Measurements from ENCODE around the gene GPHN. TPM values are rescaled to one million over a fixed set of nuclear protein-coding genes. Genes with fewer than 3 reads are reported as not detected.
A peak's percentile ranks its signal among the peaks of the same experiment; 100 is the strongest.

The GPHN gene
- total and polyA plus RNA-seq, 4 experiments from 2014 or later = 9.0 to 18.8 (median 14.9) TPM

GRCh38 chr14:67162385-67162784, 654.4 kb downstream of the GPHN start:
- no peaks in the 10 kb centered on the region for H3K27me3 ChIP-seq (ENCODE audit: insufficient read depth, low read length)
- Mint-ChIP-seq H3K9me3 (no peaks in the 10 kb centered on the region), H3K4me1 (no peaks in the 10 kb centered on the region), H3K27me3 (no peaks in the 10 kb centered on the region), H3K36me3 (peaks cover 0 to under 1% of the 10 kb centered on the region in 2 donors), H3K4me3 (no peak overlapping the region), H3K27ac (no peak overlapping the region)
- intact Hi-C loops (cut with micrococcal nuclease) = no loop called here
- ChIA-PET POLR2A (ENCODE audit: partially characterized antibody) (no interaction called here), CTCF (ENCODE audit: partially characterized antibody) (interaction anchor here (7.2 kb wide), 1 partner anchor 123 kb away, joined by 89 read pairs; no protein-coding TSS in a partner anchor)
- no peak for DNase-seq
- H3K27ac ChIP-seq (ENCODE audit: low read depth, low read length) = no peak overlapping the region
- H3K36me3 ChIP-seq (ENCODE audit: insufficient read depth, low read length) = no peaks in the 10 kb centered on the region
- no peak overlapping the region for H3K4me3 ChIP-seq (ENCODE audit: low read length in 2 of 2)
- no peaks in the 10 kb centered on the region for H3K9me3 ChIP-seq (ENCODE audit: control insufficient read depth in 1 of 2, low read length in 2 of 2)
- no peaks in the 10 kb centered on the region for H3K4me1 ChIP-seq (ENCODE audit: insufficient read depth, low read length)

GRCh38 chr14:67166450-67166853, 658.5 kb downstream of the GPHN start:
- H3K36me3 ChIP-seq (ENCODE audit: insufficient read depth, low read length) = no peaks in the 10 kb centered on the region
- Mint-ChIP-seq H3K9me3 (peaks cover 0 to 4% (median 1%) of the 10 kb centered on the region in 8 donors), H3K4me1 (no peaks in the 10 kb centered on the region), H3K27me3 (no peaks in the 10 kb centered on the region), H3K36me3 (peaks cover 8 to 28% of the 10 kb centered on the region in 2 donors), H3K4me3 (no peak overlapping the region), H3K27ac (no peak overlapping the region)
- ChIA-PET CTCF (ENCODE audit: partially characterized antibody) (interaction anchor here (0.8 to 7.2 kb wide), 4 partner anchors 98 to 168 kb away, joined by 3 to 89 read pairs (median 4); no protein-coding TSS in a partner anchor), POLR2A (ENCODE audit: partially characterized antibody) (no interaction called here)
- intact Hi-C loops (cut with micrococcal nuclease) = loop anchor here (1.0 kb wide), 1 partner anchor 120 kb away; no protein-coding TSS in a partner anchor
- DNase-seq = peak; percentile 21 to 39 (median 23)
- H3K4me3 ChIP-seq (ENCODE audit: low read length in 2 of 2) = no peak overlapping the region
- H3K27me3 ChIP-seq (ENCODE audit: insufficient read depth, low read length) = no peaks in the 10 kb centered on the region
- no peaks in the 10 kb centered on the region for H3K9me3 ChIP-seq (ENCODE audit: control insufficient read depth in 1 of 2, low read length in 2 of 2)
- H3K4me1 ChIP-seq (ENCODE audit: insufficient read depth, low read length) = no peaks in the 10 kb centered on the region
- H3K27ac ChIP-seq (ENCODE audit: low read depth, low read length) = no peak overlapping the region

GRCh38 chr14:67167420-67168109, 659.6 kb downstream of the GPHN start:
- intact Hi-C loops (cut with micrococcal nuclease) = no loop called here
- H3K9me3 ChIP-seq (ENCODE audit: control insufficient read depth in 1 of 2, low read length in 2 of 2) = peaks cover 0 to under 1% of the 10 kb centered on the region in 2 donors
- no peaks in the 10 kb centered on the region for H3K27me3 ChIP-seq (ENCODE audit: insufficient read depth, low read length)
- no peak for DNase-seq
- Mint-ChIP-seq H3K4me1 (no peaks in the 10 kb centered on the region), H3K27me3 (no peaks in the 10 kb centered on the region), H3K27ac (no peak overlapping the region), H3K36me3 (peaks cover 16 to 39% of the 10 kb centered on the region in 2 donors), H3K9me3 (peaks cover 0 to 15% (median 4%) of the 10 kb centered on the region in 8 donors), H3K4me3 (no peak overlapping the region)
- H3K27ac ChIP-seq (ENCODE audit: low read depth, low read length) = no peak overlapping the region
- H3K36me3 ChIP-seq (ENCODE audit: insufficient read depth, low read length) = no peaks in the 10 kb centered on the region
- no peaks in the 10 kb centered on the region for H3K4me1 ChIP-seq (ENCODE audit: insufficient read depth, low read length)
- CTCF ChIA-PET (ENCODE audit: partially characterized antibody) = interaction anchor here (1.7 to 7.2 kb wide), 2 partner anchors 117 to 166 kb away, joined by 4 to 89 read pairs; no protein-coding TSS in a partner anchor
- POLR2A ChIA-PET (ENCODE audit: partially characterized antibody) = no interaction called here
- H3K4me3 ChIP-seq (ENCODE audit: low read length in 2 of 2) = no peak overlapping the region

GRCh38 chr14:67168110-67168441, 660.1 kb downstream of the GPHN start:
- no peaks in the 10 kb centered on the region for H3K4me1 ChIP-seq (ENCODE audit: insufficient read depth, low read length)
- H3K9me3 ChIP-seq (ENCODE audit: control insufficient read depth in 1 of 2, low read length in 2 of 2) = peaks cover 0 to 6% of the 10 kb centered on the region in 2 donors
- Mint-ChIP-seq H3K9me3 (peaks cover 0 to 18% (median 7%) of the 10 kb centered on the region in 8 donors), H3K4me1 (no peaks in the 10 kb centered on the region), H3K36me3 (peaks cover 16 to 44% of the 10 kb centered on the region in 2 donors), H3K4me3 (no peak overlapping the region), H3K27me3 (no peaks in the 10 kb centered on the region), H3K27ac (no peak overlapping the region)
- H3K4me3 ChIP-seq (ENCODE audit: low read length in 2 of 2) = no peak overlapping the region
- H3K36me3 ChIP-seq (ENCODE audit: insufficient read depth, low read length) = no peaks in the 10 kb centered on the region
- DNase-seq = no peak
- ChIA-PET CTCF (ENCODE audit: partially characterized antibody) (interaction anchor here (7.2 kb wide), 1 partner anchor 117 kb away, joined by 89 read pairs; no protein-coding TSS in a partner anchor), POLR2A (ENCODE audit: partially characterized antibody) (no interaction called here)
- H3K27ac ChIP-seq (ENCODE audit: low read depth, low read length) = no peak overlapping the region
- intact Hi-C loops (cut with micrococcal nuclease) = no loop called here
- no peaks in the 10 kb centered on the region for H3K27me3 ChIP-seq (ENCODE audit: insufficient read depth, low read length)

GRCh38 chr14:67170660-67171059, 662.7 kb downstream of the GPHN start:
- H3K36me3 Mint-ChIP-seq = peaks cover 26 to 63% of the 10 kb centered on the region in 2 donors
- H3K4me1 ChIP-seq (ENCODE audit: insufficient read depth, low read length) = no peaks in the 10 kb centered on the region
- DNase-seq = no peak
- no peaks in the 10 kb centered on the region for H3K36me3 ChIP-seq (ENCODE audit: insufficient read depth, low read length)
- CTCF ChIA-PET (ENCODE audit: partially characterized antibody) = interaction anchor here (1.7 kb wide), 1 partner anchor 115 kb away, joined by 3 read pairs; no protein-coding TSS in a partner anchor
- intact Hi-C loops (cut with micrococcal nuclease) = no loop called here
- H3K4me3 ChIP-seq (ENCODE audit: low read length in 2 of 2) = no peak overlapping the region
- no peaks in the 10 kb centered on the region for H3K4me1 Mint-ChIP-seq
- POLR2A ChIA-PET (ENCODE audit: partially characterized antibody) = no interaction called here
- peaks cover 2 to 44% (median 30%) of the 10 kb centered on the region in 8 donors for H3K9me3 Mint-ChIP-seq
- no peaks in the 10 kb centered on the region for H3K27me3 Mint-ChIP-seq
- H3K27me3 ChIP-seq (ENCODE audit: insufficient read depth, low read length) = no peaks in the 10 kb centered on the region
- no peak overlapping the region for H3K27ac ChIP-seq (ENCODE audit: low read depth, low read length)
- no peak overlapping the region for H3K4me3 Mint-ChIP-seq
- H3K9me3 ChIP-seq (ENCODE audit: control insufficient read depth in 1 of 2, low read length in 2 of 2) = peaks cover 0 to 10% of the 10 kb centered on the region in 2 donors
- no peak overlapping the region for H3K27ac Mint-ChIP-seq

GRCh38 chr14:67172056-67172455, 664.1 kb downstream of the GPHN start:
- CTCF ChIA-PET (ENCODE audit: partially characterized antibody) = no interaction called here
- Histone ChIP-seq H3K27me3 (ENCODE audit: insufficient read depth, low read length) (no peaks in the 10 kb centered on the region), H3K4me1 (ENCODE audit: insufficient read depth, low read length) (no peaks in the 10 kb centered on the region), H3K36me3 (ENCODE audit: insufficient read depth, low read length) (no peaks in the 10 kb centered on the region), H3K27ac (ENCODE audit: low read depth, low read length) (no peak overlapping the region), H3K4me3 (ENCODE audit: low read length in 2 of 2) (no peak overlapping the region), H3K9me3 (ENCODE audit: control insufficient read depth in 1 of 2, low read length in 2 of 2) (peaks cover 0 to 10% of the 10 kb centered on the region in 2 donors)
- no peak for DNase-seq
- POLR2A ChIA-PET (ENCODE audit: partially characterized antibody) = no interaction called here
- no peaks in the 10 kb centered on the region for H3K27me3 Mint-ChIP-seq
- peaks cover 3 to 58% (median 41%) of the 10 kb centered on the region in 8 donors for H3K9me3 Mint-ChIP-seq
- H3K4me1 Mint-ChIP-seq = no peaks in the 10 kb centered on the region
- no peak overlapping the region for H3K4me3 Mint-ChIP-seq
- peaks cover 37 to 77% of the 10 kb centered on the region in 2 donors for H3K36me3 Mint-ChIP-seq
- intact Hi-C loops (cut with micrococcal nuclease) = no loop called here
- H3K27ac Mint-ChIP-seq = no peak overlapping the region

GRCh38 chr14:67172520-67172919, 664.6 kb downstream of the GPHN start:
- no peak for DNase-seq
- no peak overlapping the region for H3K27ac ChIP-seq (ENCODE audit: low read depth, low read length)
- ChIA-PET CTCF (ENCODE audit: partially characterized antibody) (no interaction called here), POLR2A (ENCODE audit: partially characterized antibody) (no interaction called here)
- H3K27me3 ChIP-seq (ENCODE audit: insufficient read depth, low read length) = no peaks in the 10 kb centered on the region
- Mint-ChIP-seq H3K4me1 (no peaks in the 10 kb centered on the region), H3K36me3 (peaks cover 42 to 79% of the 10 kb centered on the region in 2 donors), H3K9me3 (peaks cover 6 to 62% (median 45%) of the 10 kb centered on the region in 8 donors), H3K27ac (no peak overlapping the region), H3K27me3 (no peaks in the 10 kb centered on the region), H3K4me3 (no peak overlapping the region)
- intact Hi-C loops (cut with micrococcal nuclease) = no loop called here
- peaks cover 0 to 10% of the 10 kb centered on the region in 2 donors for H3K9me3 ChIP-seq (ENCODE audit: control insufficient read depth in 1 of 2, low read length in 2 of 2)
- H3K4me1 ChIP-seq (ENCODE audit: insufficient read depth, low read length) = no peaks in the 10 kb centered on the region
- H3K36me3 ChIP-seq (ENCODE audit: insufficient read depth, low read length) = no peaks in the 10 kb centered on the region
- H3K4me3 ChIP-seq (ENCODE audit: low read length in 2 of 2) = no peak overlapping the region

All from CD4-positive, alpha-beta memory T cell (primary cell).